Progenitor cell of endocrine pancreas (in vitro differentiated cells): ENCODE results near the gene ARHGEF18. TPM values are rescaled to one million over a fixed set of nuclear protein-coding genes. Genes with fewer than 3 reads are reported as not detected.

Experiments used
- DNase-seq: peaks from one replicate; pipeline ENCODE4 v3.0.0; 2021; ENCODE audit warnings: low spot score; ENCODE audit not compliant: unreplicated experiment
- H3K27ac Mint-ChIP-seq: 2 replicates; pipeline ENCODE4 v1.8.0; 2021; ENCODE audit warnings: mild to moderate bottlenecking, moderate library complexity, mixed read lengths
- H3K27me3 Mint-ChIP-seq: 2 replicates; pipeline ENCODE4 v1.8.0; 2021; ENCODE audit warnings: mixed read lengths
- H3K36me3 Mint-ChIP-seq: 2 replicates; pipeline ENCODE4 v1.8.0; 2022; ENCODE audit warnings: mixed read lengths; ENCODE audit not compliant: insufficient read depth
- H3K4me1 Mint-ChIP-seq: 2 replicates; pipeline ENCODE4 v1.8.0; 2021; ENCODE audit warnings: low read depth, mixed read lengths
- H3K4me3 Mint-ChIP-seq: 2 replicates; pipeline ENCODE4 v1.8.0; 2021; ENCODE audit warnings: low read depth, mild to moderate bottlenecking, moderate library complexity, mixed read lengths
- H3K9me3 Mint-ChIP-seq: 2 replicates; pipeline ENCODE4 v1.8.0; 2021; ENCODE audit warnings: low read depth, mixed read lengths
- total RNA-seq: library from RNA; stranded (reverse); gene quantifications from 2 replicates; pipeline ENCODE4 v1.2.1, GENCODE V29; 2021
- TF ChIP-seq, protein P1 (sequence below): fragments of 200-600 bp; sonication (generic); IDR thresholded peaks from one replicate; pipeline ENCODE4 v1.5.0; 2021; ENCODE audit warnings: antibody characterized with exemption, mild to moderate bottlenecking; ENCODE audit not compliant: unreplicated experiment

The ARHGEF18 gene
- total RNA-seq, 1 donor from 2014 or later: 53.4 TPM

DNA sequence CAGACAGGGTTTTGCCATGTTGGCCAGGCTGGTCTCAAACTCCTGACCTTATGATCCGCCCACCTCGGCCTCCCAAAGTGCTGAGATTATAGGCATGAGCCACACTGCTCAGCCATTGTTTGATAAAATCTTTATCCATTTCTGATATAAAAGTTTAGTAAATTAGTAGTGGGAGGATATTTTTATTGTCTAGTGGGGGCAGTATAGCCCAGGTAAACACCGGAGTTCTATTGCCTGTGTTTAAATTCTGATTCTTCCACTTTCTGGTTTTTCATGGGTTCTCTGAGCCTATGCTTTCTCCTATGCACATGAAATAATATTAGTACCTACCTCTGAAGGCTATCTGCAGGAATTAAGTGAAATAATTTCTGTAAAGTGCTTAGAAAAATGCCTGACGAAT, 20.1 kb upstream of the ARHGEF18 start:
- no peak overlapping the region for H3K4me3 Mint-ChIP-seq
- no peak for DNase-seq
- H3K9me3 Mint-ChIP-seq: peaks cover 15% of the 10 kb centered on the region
- no peaks in the 10 kb centered on the region for H3K4me1 Mint-ChIP-seq
- H3K27ac Mint-ChIP-seq: no peak overlapping the region
- TF ChIP-seq, protein P1, sequence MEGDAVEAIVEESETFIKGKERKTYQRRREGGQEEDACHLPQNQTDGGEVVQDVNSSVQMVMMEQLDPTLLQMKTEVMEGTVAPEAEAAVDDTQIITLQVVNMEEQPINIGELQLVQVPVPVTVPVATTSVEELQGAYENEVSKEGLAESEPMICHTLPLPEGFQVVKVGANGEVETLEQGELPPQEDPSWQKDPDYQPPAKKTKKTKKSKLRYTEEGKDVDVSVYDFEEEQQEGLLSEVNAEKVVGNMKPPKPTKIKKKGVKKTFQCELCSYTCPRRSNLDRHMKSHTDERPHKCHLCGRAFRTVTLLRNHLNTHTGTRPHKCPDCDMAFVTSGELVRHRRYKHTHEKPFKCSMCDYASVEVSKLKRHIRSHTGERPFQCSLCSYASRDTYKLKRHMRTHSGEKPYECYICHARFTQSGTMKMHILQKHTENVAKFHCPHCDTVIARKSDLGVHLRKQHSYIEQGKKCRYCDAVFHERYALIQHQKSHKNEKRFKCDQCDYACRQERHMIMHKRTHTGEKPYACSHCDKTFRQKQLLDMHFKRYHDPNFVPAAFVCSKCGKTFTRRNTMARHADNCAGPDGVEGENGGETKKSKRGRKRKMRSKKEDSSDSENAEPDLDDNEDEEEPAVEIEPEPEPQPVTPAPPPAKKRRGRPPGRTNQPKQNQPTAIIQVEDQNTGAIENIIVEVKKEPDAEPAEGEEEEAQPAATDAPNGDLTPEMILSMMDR: no peak
- H3K27me3 Mint-ChIP-seq: peaks cover 5% of the 10 kb centered on the region
- peaks cover 5% of the 10 kb centered on the region for H3K36me3 Mint-ChIP-seq

- Mint-ChIP-seq H3K4me3 (no peak overlapping the region), H3K4me1 (no peaks in the 10 kb centered on the region), H3K9me3 (peaks cover 2% of the 10 kb centered on the region), H3K36me3 (peaks cover 1% of the 10 kb centered on the region), H3K27ac (no peak overlapping the region), H3K27me3 (peaks cover 9% of the 10 kb centered on the region)
- no peak for DNase-seq
- TF ChIP-seq, protein P1: no peak
Measured at GRCh38 chr19:7331446-7331845, 17.3 kb upstream of the ARHGEF18 start.

DNA sequence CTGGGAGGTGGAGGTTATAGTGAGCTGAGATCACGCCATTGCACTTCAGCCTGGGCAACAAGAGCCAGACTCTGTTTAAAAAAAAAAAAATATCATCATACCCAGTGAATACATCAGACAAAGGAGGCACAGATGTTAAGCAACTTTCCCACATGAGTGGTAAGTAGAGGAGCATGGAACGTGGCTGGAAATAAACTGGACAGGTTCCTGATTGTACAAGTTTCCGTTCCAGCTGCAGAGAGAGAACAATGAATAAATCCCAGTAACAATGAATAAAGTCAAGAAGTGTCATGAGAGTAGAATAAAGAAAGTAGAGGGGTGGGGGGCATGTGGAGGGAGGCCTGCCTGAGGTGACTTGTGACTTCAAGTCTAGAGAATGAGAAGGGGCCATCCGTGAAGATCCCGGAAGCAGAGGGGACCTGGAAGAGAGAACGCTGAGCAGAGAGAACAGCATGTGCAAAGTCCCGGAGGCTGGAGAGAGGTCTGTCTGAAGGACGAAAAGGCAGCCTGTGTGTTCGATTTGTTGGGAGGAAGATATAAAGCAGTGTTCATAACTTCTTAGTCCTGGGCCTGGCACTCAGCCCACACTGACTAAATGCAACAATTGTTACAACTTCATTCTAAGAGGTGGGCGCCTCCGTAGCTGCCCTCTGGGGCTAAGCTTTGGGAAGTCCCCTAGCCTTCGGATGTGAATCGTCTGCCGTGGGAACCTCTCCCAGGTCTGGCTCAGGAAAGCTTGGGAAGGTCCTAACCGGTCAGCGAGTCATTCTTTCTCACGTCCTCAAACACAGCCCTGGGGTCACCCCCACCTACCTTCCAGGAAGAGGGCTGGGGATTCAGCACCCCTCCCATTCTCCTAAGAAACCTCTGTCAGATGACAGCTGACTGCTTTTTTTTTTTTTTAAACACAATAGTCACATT, 15.3 kb upstream of the ARHGEF18 start:
- H3K27me3 Mint-ChIP-seq: peaks cover 9% of the 10 kb centered on the region
- DNase-seq: no peak
- H3K4me3 Mint-ChIP-seq: no peak overlapping the region
- H3K4me1 Mint-ChIP-seq: no peaks in the 10 kb centered on the region
- H3K27ac Mint-ChIP-seq: no peak overlapping the region
- TF ChIP-seq, protein P1: no peak
- H3K36me3 Mint-ChIP-seq: no peaks in the 10 kb centered on the region
- H3K9me3 Mint-ChIP-seq: no peaks in the 10 kb centered on the region

DNA sequence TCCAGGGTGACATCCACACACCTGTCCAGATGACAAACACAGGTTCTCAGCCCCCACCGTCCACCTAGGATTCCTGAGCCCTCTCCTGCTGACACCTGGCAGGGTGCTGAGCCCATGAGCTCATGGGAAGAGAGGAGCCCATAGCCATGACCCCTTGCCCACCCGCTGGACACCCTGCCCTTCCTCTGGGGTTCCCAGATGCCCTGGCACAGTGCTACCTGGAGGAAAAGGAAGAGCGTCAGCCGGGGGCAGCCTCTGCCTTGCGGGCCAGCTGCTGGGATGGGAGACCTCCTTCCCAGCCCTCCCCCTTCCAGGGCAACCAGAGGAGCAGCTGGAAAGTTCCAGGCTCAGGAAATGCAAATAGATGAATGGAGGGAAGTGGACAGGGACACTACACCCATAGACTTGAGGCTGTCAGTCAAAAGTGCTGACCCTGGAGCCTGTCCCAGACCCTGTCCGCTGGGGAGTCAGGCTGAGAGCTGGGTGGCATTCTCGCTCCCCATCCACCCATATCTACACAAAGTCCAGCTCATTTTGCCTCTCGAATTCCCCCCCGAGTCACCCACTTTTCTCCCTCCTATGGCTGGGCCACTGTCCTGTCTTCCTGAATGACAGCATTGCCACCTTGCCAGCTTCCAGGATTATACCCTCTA, 12.3 kb upstream of the ARHGEF18 start:
- Mint-ChIP-seq H3K27me3 (peaks cover 9% of the 10 kb centered on the region), H3K36me3 (no peaks in the 10 kb centered on the region), H3K4me3 (no peak overlapping the region), H3K4me1 (no peaks in the 10 kb centered on the region), H3K9me3 (no peaks in the 10 kb centered on the region), H3K27ac (no peak overlapping the region)
- no peak for DNase-seq
- TF ChIP-seq, protein P1: no peak

DNA sequence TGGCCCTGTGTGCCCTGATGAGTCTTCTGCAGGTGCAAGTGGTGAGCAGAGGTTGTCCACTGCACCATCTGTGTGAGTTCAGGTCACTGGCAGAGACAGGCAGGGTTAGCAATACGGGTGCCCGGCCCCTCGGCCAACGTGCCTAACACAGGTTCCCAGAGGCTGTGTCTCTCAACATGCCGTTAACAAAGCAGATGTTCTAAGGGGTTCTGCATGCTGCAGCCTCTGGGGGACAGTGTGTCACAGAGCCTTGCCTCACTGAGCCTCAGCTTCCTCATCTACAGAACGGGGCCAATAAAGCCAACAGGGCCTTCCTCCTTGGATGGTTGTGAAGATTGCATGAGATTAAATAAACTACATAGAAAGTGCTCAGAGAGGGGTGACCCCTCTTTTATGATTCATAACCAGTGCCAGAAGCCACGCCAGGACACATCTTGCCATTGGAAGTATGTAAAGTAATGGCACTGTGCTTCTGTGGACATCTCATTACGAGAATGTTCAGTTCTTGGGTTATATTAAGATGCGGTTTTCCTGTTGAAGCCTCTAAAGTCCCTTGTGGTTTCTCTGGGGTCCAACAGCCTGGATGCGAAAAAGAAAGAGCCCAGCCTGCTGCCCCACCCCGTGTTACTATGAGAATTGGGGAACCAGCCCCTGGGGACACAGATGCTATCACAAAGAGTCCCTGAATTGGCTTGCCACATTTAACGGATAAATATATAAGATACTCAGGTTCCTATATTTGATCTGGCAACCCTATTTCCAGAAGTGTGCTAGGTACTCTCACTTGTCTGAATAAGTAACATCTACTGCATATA, 11.2 kb upstream of the ARHGEF18 start:
- TF ChIP-seq, protein P1: no peak
- no peaks in the 10 kb centered on the region for H3K36me3 Mint-ChIP-seq
- DNase-seq: no peak
- H3K27me3 Mint-ChIP-seq: peaks cover 9% of the 10 kb centered on the region
- H3K4me1 Mint-ChIP-seq: no peaks in the 10 kb centered on the region
- no peaks in the 10 kb centered on the region for H3K9me3 Mint-ChIP-seq
- H3K4me3 Mint-ChIP-seq: no peak overlapping the region
- H3K27ac Mint-ChIP-seq: no peak overlapping the region
